Immature natural killer cell (primary cell): ENCODE data around the gene HAT1. TPM values are rescaled to one million over a fixed set of nuclear protein-coding genes. Genes with fewer than 3 reads are reported as not detected.

Source experiments
- polyA plus RNA-seq, 3 donors: library from polyadenylated mRNA; unstranded; fragments of 300-500 nt; fragmentation: Illumina TruSeq; gene quantifications; one replicate each; pipeline ENCODE4 v1.2.3, GENCODE V29; 2021

Gene HAT1
- polyA plus RNA-seq, 3 donors from 2014 or later, result 49.0 to 103 (median 70.6) TPM

Other genes starting within 250 kb of the HAT1 start
- 10 to 100 TPM; 19.6 to 31.8 (median 20.6) TPM for gene DYNC1I2, start 235.0 kb upstream of the HAT1 start, polyA plus RNA-seq
- gene SLC25A12, start 28.2 kb upstream of the HAT1 start, polyA plus RNA-seq, result 10 to 100 TPM; 14.1 to 19.8 (median 19.2) TPM
- 1 to 10 TPM in 1 of 3 donors, under 1 TPM in 1, not detected in 1; 0.46 to 2.2 TPM for gene METAP1D, start 77.5 kb downstream of the HAT1 start, polyA plus RNA-seq
- gene DLX1, start 163.0 kb downstream of the HAT1 start, polyA plus RNA-seq, result not detected
- under 1 TPM in 2 of 3 donors, not detected in 1; 0.10 to 0.37 TPM for gene DLX2, start 180.4 kb downstream of the HAT1 start, polyA plus RNA-seq